ENCODE results near the gene SMPDL3B. TPM values are rescaled to one million over a fixed set of nuclear protein-coding genes. Genes with fewer than 3 reads are reported as not detected.

SMPDL3B gene
- total RNA-seq, 1 donor from 2014 or later = not detected

DNA sequence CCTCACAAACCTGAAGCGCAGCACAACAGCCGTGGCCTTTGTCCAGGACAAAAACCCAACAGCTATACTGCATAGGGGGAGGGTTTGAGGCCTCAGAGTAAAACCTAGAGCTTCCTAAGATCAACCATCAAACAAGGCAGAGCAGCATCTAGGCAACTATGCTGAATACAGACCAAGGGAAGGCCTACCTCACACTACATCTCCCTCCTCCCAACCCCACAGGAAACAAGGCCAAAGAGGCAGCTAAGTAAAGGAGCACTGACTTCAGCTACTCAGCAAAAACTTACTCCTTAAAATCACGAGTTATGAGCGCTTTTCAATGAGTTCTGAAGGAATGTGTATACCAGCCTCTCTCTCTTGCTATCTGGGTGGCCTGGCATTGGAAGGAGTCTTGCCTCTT, 37.3 kb downstream of the SMPDL3B start:
- Mint-ChIP-seq H3K27ac (no peak overlapping the region), H3K27me3 (no peaks in the 10 kb centered on the region), H3K36me3 (ENCODE audit: low read depth) (peaks cover 56% of the 10 kb centered on the region), H3K4me3 (no peak overlapping the region), H3K9me3 (no peaks in the 10 kb centered on the region), H3K4me1 (peaks cover 6% of the 10 kb centered on the region)
- DNase-seq (no peak), ATAC-seq (ENCODE audit: low read depth) (no peak)
- POLR2A ChIA-PET = interaction anchor here (0.6 kb wide), 1 partner anchor 10 kb away, joined by 7 read pairs; no protein-coding TSS in a partner anchor
- TF ChIP-seq, protein P1, sequence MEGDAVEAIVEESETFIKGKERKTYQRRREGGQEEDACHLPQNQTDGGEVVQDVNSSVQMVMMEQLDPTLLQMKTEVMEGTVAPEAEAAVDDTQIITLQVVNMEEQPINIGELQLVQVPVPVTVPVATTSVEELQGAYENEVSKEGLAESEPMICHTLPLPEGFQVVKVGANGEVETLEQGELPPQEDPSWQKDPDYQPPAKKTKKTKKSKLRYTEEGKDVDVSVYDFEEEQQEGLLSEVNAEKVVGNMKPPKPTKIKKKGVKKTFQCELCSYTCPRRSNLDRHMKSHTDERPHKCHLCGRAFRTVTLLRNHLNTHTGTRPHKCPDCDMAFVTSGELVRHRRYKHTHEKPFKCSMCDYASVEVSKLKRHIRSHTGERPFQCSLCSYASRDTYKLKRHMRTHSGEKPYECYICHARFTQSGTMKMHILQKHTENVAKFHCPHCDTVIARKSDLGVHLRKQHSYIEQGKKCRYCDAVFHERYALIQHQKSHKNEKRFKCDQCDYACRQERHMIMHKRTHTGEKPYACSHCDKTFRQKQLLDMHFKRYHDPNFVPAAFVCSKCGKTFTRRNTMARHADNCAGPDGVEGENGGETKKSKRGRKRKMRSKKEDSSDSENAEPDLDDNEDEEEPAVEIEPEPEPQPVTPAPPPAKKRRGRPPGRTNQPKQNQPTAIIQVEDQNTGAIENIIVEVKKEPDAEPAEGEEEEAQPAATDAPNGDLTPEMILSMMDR (IDR thresholded peaks at IDR 0.05) = no peak
- intact Hi-C loops (cut with micrococcal nuclease) = no loop called here
- CTCF ChIA-PET = interaction anchor here (0.7 to 0.9 kb wide), 3 partner anchors 33 to 926 kb away, joined by 3 read pairs; no protein-coding TSS in a partner anchor

DNA sequence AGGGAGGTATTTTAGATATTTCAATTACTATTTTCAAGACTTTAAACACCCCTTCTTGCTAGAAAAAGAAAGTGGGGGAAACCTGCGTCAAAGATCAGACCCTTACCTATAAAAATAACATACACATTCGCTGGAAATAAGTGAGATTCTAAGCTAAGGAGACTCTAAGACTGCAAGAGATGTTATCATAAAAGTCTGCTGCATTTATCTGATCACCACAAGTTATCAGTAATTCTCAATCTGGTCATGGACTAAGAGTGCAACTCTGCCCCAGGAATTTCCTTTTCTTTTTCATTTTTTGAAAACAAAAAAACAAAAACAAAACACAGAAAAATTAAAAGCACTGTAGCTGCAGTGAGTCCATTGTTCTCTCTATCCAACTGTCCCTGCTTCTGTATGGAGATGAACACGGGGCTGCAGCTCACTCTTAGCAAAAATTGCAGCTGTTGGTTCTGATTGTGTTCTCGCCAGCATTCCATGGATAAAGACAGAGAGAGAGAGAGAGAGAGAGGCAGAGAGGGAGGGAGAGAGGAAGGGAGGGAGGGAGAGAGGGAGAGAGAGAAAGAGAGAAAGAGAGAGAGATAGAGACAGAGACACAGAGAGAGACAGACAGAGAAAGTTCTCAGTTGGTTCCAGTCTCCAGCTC, 39.1 kb downstream of the SMPDL3B start:
- H3K9me3 Mint-ChIP-seq = no peaks in the 10 kb centered on the region
- ChIA-PET CTCF (interaction anchor here (0.6 to 2.1 kb wide), 3 partner anchors 10 to 116 kb away, joined by 3 to 8 read pairs (median 4); no protein-coding TSS in a partner anchor), POLR2A (interaction anchor here (0.6 kb wide), 1 partner anchor 163 kb away, joined by 5 read pairs; no protein-coding TSS in a partner anchor)
- intact Hi-C loops (cut with micrococcal nuclease) = no loop called here
- no peak overlapping the region for H3K27ac Mint-ChIP-seq
- DNase-seq (no peak), ATAC-seq (ENCODE audit: low read depth) (no peak)
- TF ChIP-seq, protein P1 (IDR thresholded peaks at IDR 0.05) = no peak
- H3K27me3 Mint-ChIP-seq = no peaks in the 10 kb centered on the region
- no peak overlapping the region for H3K4me3 Mint-ChIP-seq
- H3K36me3 Mint-ChIP-seq (ENCODE audit: low read depth) = peaks cover 51% of the 10 kb centered on the region
- H3K4me1 Mint-ChIP-seq = peaks cover 6% of the 10 kb centered on the region

DNA sequence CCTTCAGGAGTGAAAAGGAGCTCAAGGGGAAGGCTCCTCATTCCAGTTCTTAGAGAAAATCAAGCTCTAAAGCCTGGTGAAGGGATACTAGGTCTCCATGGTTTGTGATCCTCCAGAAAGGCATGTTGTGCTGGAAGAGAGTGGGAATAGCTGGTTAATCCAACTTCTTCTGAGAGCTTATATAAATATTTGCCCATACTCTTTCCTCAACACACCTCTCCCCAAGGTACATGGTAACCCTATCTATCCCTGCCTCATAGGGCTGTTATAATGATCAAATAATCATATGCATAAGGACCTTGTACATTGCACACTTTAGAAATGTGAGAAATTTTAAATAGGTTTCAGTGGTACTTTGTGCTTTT, 39.6 kb downstream of the SMPDL3B start:
- intact Hi-C loops (cut with micrococcal nuclease) = no loop called here
- ChIA-PET POLR2A (interaction anchor here (0.6 kb wide), 1 partner anchor 164 kb away, joined by 5 read pairs; no protein-coding TSS in a partner anchor), CTCF (interaction anchor here (0.6 to 2.1 kb wide), 3 partner anchors 19 to 117 kb away, joined by 3 to 8 read pairs (median 4); no protein-coding TSS in a partner anchor)
- no peaks in the 10 kb centered on the region for H3K27me3 Mint-ChIP-seq
- H3K9me3 Mint-ChIP-seq = no peaks in the 10 kb centered on the region
- TF ChIP-seq, protein P1 (IDR thresholded peaks at IDR 0.05) = no peak
- H3K4me1 Mint-ChIP-seq = peaks cover 7% of the 10 kb centered on the region
- no peak for DNase-seq
- ATAC-seq (ENCODE audit: low read depth) = no peak
- no peak overlapping the region for H3K27ac Mint-ChIP-seq
- peaks cover 49% of the 10 kb centered on the region for H3K36me3 Mint-ChIP-seq (ENCODE audit: low read depth)
- no peak overlapping the region for H3K4me3 Mint-ChIP-seq

DNA sequence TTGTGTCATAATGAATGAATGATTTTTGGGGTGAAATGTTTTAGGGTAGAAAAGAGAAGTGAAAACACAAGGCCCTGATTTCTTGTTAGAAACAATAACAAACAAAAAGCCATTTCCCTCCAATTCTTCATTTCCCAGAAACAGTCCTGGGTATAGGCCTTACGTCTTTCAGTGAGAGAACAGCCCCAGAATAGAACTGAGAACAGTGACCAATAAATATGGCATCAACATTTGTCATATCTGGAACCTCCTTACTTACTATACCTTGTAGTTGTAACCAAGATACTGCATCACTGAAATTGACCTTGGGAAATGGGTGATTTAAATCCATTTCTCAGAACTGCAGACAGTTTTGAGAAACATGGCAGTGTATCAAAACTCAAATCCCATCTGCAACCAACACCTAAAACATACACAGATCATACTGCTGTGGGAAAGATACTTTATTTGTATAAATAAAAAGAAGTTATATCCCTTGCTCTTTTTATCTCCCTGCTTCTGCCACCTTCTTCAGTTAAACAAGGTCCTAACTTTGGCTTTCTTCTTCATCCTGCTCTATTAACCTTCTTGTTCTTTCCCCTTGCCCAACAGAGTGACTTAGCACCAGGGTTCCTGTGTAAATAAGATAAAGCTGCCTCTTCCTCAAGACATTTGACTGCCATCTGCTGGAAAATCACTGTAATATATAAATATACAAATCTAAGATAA, 44.5 kb downstream of the SMPDL3B start:
- H3K27me3 Mint-ChIP-seq = no peaks in the 10 kb centered on the region
- H3K9me3 Mint-ChIP-seq = no peaks in the 10 kb centered on the region
- H3K4me1 Mint-ChIP-seq = peaks cover 2% of the 10 kb centered on the region
- ChIA-PET CTCF (interaction anchor here (0.5 to 5.5 kb wide), 5 partner anchors 19 to 310 kb away, joined by 4 to 88 read pairs (median 7); partner anchors contain the start of gene XKR8), POLR2A (interaction anchor here (3.1 kb wide), 1 partner anchor 122 kb away, joined by 21 read pairs; no protein-coding TSS in a partner anchor)
- intact Hi-C loops (cut with micrococcal nuclease) = loop anchor here (1.0 kb wide), 4 partner anchors 39 to 310 kb away; no protein-coding TSS in a partner anchor
- peak; percentile 68 for ATAC-seq (ENCODE audit: low read depth)
- no peak overlapping the region for H3K27ac Mint-ChIP-seq
- no peak for DNase-seq
- H3K4me3 Mint-ChIP-seq = no peak overlapping the region
- TF ChIP-seq, protein P1 (IDR thresholded peaks at IDR 0.05) = peak; percentile 70
- peaks cover 25% of the 10 kb centered on the region for H3K36me3 Mint-ChIP-seq (ENCODE audit: low read depth)

DNA sequence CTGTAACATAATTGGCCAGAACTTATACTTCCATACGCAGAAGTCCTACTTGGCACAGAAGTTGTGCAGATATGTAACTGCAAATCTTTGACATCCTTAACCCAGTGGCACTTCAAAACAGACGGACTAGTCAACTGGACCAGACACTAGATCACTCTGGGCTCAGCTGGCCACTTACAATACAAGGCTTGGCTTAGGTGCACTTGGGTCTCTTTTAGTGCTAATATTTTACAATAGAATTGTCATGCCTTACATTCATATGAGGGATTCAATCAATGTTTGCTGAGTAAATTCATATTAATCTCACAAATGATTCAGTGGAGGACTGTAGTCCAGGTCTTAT, 45.0 kb downstream of the SMPDL3B start:
- DNase-seq (no peak), ATAC-seq (ENCODE audit: low read depth) (no peak)
- Mint-ChIP-seq H3K4me3 (no peak overlapping the region), H3K27me3 (no peaks in the 10 kb centered on the region), H3K9me3 (no peaks in the 10 kb centered on the region), H3K4me1 (peaks cover 2% of the 10 kb centered on the region), H3K36me3 (ENCODE audit: low read depth) (peaks cover 24% of the 10 kb centered on the region), H3K27ac (no peak overlapping the region)
- intact Hi-C loops (cut with micrococcal nuclease) = loop anchor here (1.0 kb wide), 4 partner anchors 40 to 311 kb away; no protein-coding TSS in a partner anchor
- CTCF ChIA-PET = interaction anchor here (0.9 to 5.5 kb wide), 7 partner anchors 11 to 310 kb away, joined by 3 to 88 read pairs (median 5); partner anchors contain the start of genes IFI6 and XKR8
- TF ChIP-seq, protein P1 (IDR thresholded peaks at IDR 0.05) = no peak
- POLR2A ChIA-PET = interaction anchor here (3.1 kb wide), 1 partner anchor 123 kb away, joined by 21 read pairs; no protein-coding TSS in a partner anchor

All from activated B cell treated with CpG ODN at 0.5 μM for 24 hours (primary cell).